ENCODE data around the gene ELMO3.

Gene ELMO3

GRCh38 chr16:67200491-67200890, 1.6 kb downstream of the ELMO3 start:
- no peak for DNase-seq

GRCh38 chr16:67201411-67202345, 2.7 kb downstream of the ELMO3 start:
- DNase-seq = no peak

GRCh38 chr16:67202426-67202825, 3.5 kb downstream of the ELMO3 start:
- no peak for DNase-seq

- no peak for DNase-seq
Measured at GRCh38 chr16:67202956-67203493, 4.1 kb downstream of the ELMO3 start.

GRCh38 chr16:67204076-67204475, 5.1 kb downstream of the ELMO3 start:
- DNase-seq = no peak

GRCh38 chr16:67206129-67206837, 7.4 kb downstream of the ELMO3 start:
- no peak for DNase-seq

GRCh38 chr16:67206838-67207248, 7.9 kb downstream of the ELMO3 start:
- no peak for DNase-seq

GRCh38 chr16:67207249-67208091, 8.5 kb downstream of the ELMO3 start:
- no peak for DNase-seq

GRCh38 chr16:67208154-67208896, 9.4 kb downstream of the ELMO3 start:
- DNase-seq = no peak

GRCh38 chr16:67209565-67209964, 10.6 kb downstream of the ELMO3 start:
- no peak for DNase-seq

GRCh38 chr16:67210069-67210937, 11.4 kb downstream of the ELMO3 start:
- no peak for DNase-seq

GRCh38 chr16:67211674-67212073, 12.7 kb downstream of the ELMO3 start:
- DNase-seq = no peak

GRCh38 chr16:67212766-67213165, 13.8 kb downstream of the ELMO3 start:
- DNase-seq = no peak

- no peak for DNase-seq
Measured at GRCh38 chr16:67213197-67214019, 14.5 kb downstream of the ELMO3 start.

- DNase-seq = no peak
Measured at GRCh38 chr16:67215706-67216105, 16.8 kb downstream of the ELMO3 start.

- no peak for DNase-seq
Measured at GRCh38 chr16:67216612-67217490, 17.9 kb downstream of the ELMO3 start.

GRCh38 chr16:67223992-67224391, 25.1 kb downstream of the ELMO3 start:
- DNase-seq = no peak

- DNase-seq = no peak
Measured at GRCh38 chr16:67226295-67226803, 27.4 kb downstream of the ELMO3 start.

All from stimulated activated naive CD4-positive, alpha-beta T cell (primary cell).